HEK293 (cell line): ENCODE measurements around the gene CCT8.

Source experiments
- CTCF ChIA-PET: fragments of 350-600 bp; formaldehyde crosslinking; extraction: SDS; loops from one replicate; lab custom pipeline; 2021; ENCODE audit warnings: antibody characterized with exemption; lab: Yijun Ruan, JAX
- POLR2A ChIA-PET: fragments of 300-600 bp; formaldehyde crosslinking; extraction: SDS; loops from one replicate; lab custom pipeline; 2020; ENCODE audit warnings: antibody characterized with exemption, inconsistent platforms; lab: Yijun Ruan, JAX
- H3K27ac ChIP-seq: fragments of 200-500 bp; sonication (Bioruptor generic); 2 replicates; pipeline ENCODE4 v1.5.1; 2014; ENCODE audit warnings: low read depth, low read length, control low read depth, inconsistent platforms; ENCODE audit errors: extremely low read depth
- H3K36me3 ChIP-seq, 2 experiments: fragments of 200-500 bp in 1 of 2; sonication (Bioruptor generic) in 1 of 2; 1 replicate in 1 of 2; 2 replicates in 1 of 2; pipeline ENCODE4 v1.5.1; 2014 to 2017; ENCODE audit warnings: inconsistent platforms in 2 of 2, low read length in 2 of 2; ENCODE audit not compliant: control insufficient read depth in 2 of 2, insufficient read depth in 1 of 2
- H3K4me1 ChIP-seq: fragments of 200-500 bp; sonication (Bioruptor generic); 2 replicates; pipeline ENCODE4 v1.5.1; 2014; ENCODE audit warnings: mild to moderate bottlenecking, low read length, inconsistent platforms; ENCODE audit not compliant: control insufficient read depth, insufficient read depth
- H3K4me3 ChIP-seq: 2 replicates; pipeline ENCODE4 v1.5.1; 2011; ENCODE audit warnings: low read depth, mild to moderate bottlenecking, control low read depth, low read length, moderate library complexity
- H3K9me3 ChIP-seq: fragments of 200-500 bp; sonication (Bioruptor generic); 2 replicates; pipeline ENCODE4 v1.5.1; 2014; ENCODE audit warnings: low read depth, low read length, inconsistent platforms; ENCODE audit not compliant: control insufficient read depth, insufficient read depth
- SCRT2 ChIP-seq: fragments of 450-650 bp; formaldehyde crosslinking; IDR thresholded peaks from 2 replicates; pipeline ENCODE4 v1.5.1; 2016; ENCODE audit warnings: missing biosample characterization, missing genetic modification characterization
- TRIM28 ChIP-seq: IDR thresholded peaks from 2 replicates; pipeline ENCODE4 v1.6.1; 2011; ENCODE audit warnings: low read length, control low read depth, borderline replicate concordance
- ZBTB44 ChIP-seq: fragments of 450-650 bp; IDR thresholded peaks from 2 replicates; pipeline ENCODE4 v1.5.1; 2018; ENCODE audit warnings: missing biosample characterization, mild to moderate bottlenecking, missing genetic modification characterization
- ZNF175 ChIP-seq: fragments of 450-650 bp; formaldehyde crosslinking; IDR thresholded peaks from 2 replicates; pipeline ENCODE4 v1.5.1; 2016; ENCODE audit warnings: missing biosample characterization, missing genetic modification characterization
- ZNF2 ChIP-seq: fragments of 450-650 bp; formaldehyde crosslinking; IDR thresholded peaks from 2 replicates; pipeline ENCODE4 v1.5.1; 2016; ENCODE audit warnings: missing biosample characterization, missing genetic modification characterization
- ZNF214 ChIP-seq: fragments of 450-650 bp; formaldehyde crosslinking; IDR thresholded peaks from 2 replicates; pipeline ENCODE4 v1.5.1; 2017; ENCODE audit warnings: missing biosample characterization, mild to moderate bottlenecking, missing genetic modification characterization, borderline replicate concordance
- ZNF518A ChIP-seq: fragments of 450-650 bp; formaldehyde crosslinking; conservative IDR thresholded peaks from 2 replicates; pipeline ENCODE4 v1.5.1; 2016; ENCODE audit warnings: low read depth, missing biosample characterization, missing genetic modification characterization
- ZNF704 ChIP-seq: fragments of 450-650 bp; formaldehyde crosslinking; IDR thresholded peaks from 2 replicates; pipeline ENCODE4 v1.5.1; 2016; ENCODE audit warnings: missing biosample characterization, missing genetic modification characterization
- TF ChIP-seq, protein P1 (sequence below): fragments of 450-650 bp; formaldehyde crosslinking; IDR thresholded peaks from 2 replicates; pipeline ENCODE4 v1.5.1; 2016; ENCODE audit warnings: missing biosample characterization, missing genetic modification characterization
- TF ChIP-seq, protein P2 (sequence below): fragments of 450-650 bp; formaldehyde crosslinking; IDR thresholded peaks from 2 replicates; pipeline ENCODE4 v1.5.1; 2016; ENCODE audit warnings: missing biosample characterization, missing genetic modification characterization

Gene CCT8

DNA sequence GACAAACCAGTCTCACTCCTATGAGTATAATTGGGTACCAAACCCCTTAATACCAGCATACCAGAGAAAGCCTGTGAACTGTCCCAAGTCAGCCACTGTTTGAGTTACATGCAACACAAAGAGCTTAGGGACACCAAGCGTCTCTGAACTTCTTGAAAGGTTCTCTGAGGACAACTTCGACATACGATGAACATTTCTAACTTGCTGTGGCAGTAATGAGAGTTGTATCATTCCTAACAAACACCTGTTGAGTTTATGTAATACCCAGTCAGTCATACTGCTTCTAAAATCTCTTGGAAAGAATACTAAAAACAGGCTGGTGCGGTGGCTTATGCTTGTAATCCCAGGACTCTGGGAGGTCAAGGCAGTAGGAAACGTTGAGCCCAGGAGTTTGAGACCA lies 18.4 kb downstream of the CCT8 start:
- TF ChIP-seq SCRT2 (peak; percentile 93), TRIM28 (no peak)
- Histone ChIP-seq H3K36me3 (peaks cover 89 to 96% of the 10 kb centered on the region in 2 experiments), H3K4me1 (no peaks in the 10 kb centered on the region), H3K4me3 (no peak overlapping the region), H3K9me3 (no peaks in the 10 kb centered on the region), H3K27ac (no peak overlapping the region)
- ChIA-PET POLR2A (interaction anchor here (1.2 to 1.5 kb wide), 2 partner anchors 18 to 36 kb away, joined by 3 to 8 read pairs; partner anchors contain the start of gene RWDD2B), CTCF (interaction anchor here (1.7 kb wide), 1 partner anchor 317 kb away, joined by 3 read pairs; no protein-coding TSS in a partner anchor)

DNA sequence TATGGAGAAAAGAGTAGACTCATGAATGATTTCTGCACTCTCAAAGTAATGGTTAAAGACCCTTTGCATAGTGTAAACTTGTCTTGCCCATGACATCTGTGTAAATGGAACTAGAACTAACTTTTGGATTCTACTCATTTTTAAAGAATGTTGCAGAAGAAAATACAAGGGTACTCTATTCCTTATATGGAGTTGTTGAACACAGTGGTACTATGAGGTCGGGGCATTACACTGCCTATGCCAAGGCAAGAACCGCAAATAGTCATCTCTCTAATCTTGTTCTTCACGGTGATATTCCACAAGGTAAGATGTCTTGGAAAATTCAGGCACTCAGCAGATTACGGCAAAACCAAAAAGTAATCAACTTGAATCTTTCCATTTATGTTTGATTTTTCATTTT lies 19.8 kb downstream of the CCT8 start:
- TF ChIP-seq, protein P1, sequence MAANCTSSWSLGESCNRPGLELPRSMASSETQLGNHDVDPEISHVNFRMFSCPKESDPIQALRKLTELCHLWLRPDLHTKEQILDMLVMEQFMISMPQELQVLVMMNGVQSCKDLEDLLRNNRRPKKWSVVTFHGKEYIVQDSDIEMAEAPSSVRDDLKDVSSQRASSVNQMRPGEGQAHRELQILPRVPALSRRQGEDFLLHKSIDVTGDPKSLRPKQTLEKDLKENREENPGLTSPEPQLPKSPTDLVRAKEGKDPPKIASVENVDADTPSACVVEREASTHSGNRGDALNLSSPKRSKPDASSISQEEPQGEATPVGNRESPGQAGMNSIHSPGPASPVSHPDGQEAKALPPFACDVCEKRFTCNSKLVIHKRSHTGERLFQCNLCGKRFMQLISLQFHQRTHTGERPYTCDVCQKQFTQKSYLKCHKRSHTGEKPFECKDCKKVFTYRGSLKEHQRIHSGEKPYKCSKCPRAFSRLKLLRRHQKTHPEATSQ (tag by site-specific recombination): no peak
- TF ChIP-seq ZBTB44 (no peak), ZNF2 (tag by site-specific recombination) (no peak), ZNF175 (no peak), ZNF518A (tag by site-specific recombination) (no peak), ZNF704 (tag by site-specific recombination) (no peak), ZNF214 (tag by site-specific recombination) (no peak)
- TF ChIP-seq, protein P2, sequence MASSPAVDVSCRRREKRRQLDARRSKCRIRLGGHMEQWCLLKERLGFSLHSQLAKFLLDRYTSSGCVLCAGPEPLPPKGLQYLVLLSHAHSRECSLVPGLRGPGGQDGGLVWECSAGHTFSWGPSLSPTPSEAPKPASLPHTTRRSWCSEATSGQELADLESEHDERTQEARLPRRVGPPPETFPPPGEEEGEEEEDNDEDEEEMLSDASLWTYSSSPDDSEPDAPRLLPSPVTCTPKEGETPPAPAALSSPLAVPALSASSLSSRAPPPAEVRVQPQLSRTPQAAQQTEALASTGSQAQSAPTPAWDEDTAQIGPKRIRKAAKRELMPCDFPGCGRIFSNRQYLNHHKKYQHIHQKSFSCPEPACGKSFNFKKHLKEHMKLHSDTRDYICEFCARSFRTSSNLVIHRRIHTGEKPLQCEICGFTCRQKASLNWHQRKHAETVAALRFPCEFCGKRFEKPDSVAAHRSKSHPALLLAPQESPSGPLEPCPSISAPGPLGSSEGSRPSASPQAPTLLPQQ (tag by site-specific recombination): no peak
- ChIA-PET POLR2A (no interaction called here), CTCF (no interaction called here)
- H3K9me3 ChIP-seq: no peaks in the 10 kb centered on the region
- H3K4me1 ChIP-seq: no peaks in the 10 kb centered on the region
- H3K36me3 ChIP-seq: peaks cover 87 to 96% of the 10 kb centered on the region in 2 experiments
- H3K27ac ChIP-seq: no peak overlapping the region
- no peak overlapping the region for H3K4me3 ChIP-seq
